HepG2 (cell line): Measurements from ENCODE around the gene BACH1. TPM values are rescaled to one million over a fixed set of nuclear protein-coding genes. Genes with fewer than 3 reads are reported as not detected.

ENCODE experiments used
- CREB1 ChIP-seq, 2 experiments: fragments of 450-650 bp in 1 of 2; IDR thresholded peaks; 2 replicates each; pipeline ENCODE4 v1.6.1; 2016 to 2017; ENCODE audit warnings: control low read depth in 1 of 2, mild to moderate bottlenecking in 1 of 2, missing compliant biosample characterization in 1 of 2, missing genetic modification characterization in 1 of 2
- E2F5 ChIP-seq: sonication (generic); formaldehyde crosslinking; conservative IDR thresholded peaks from 2 replicates; pipeline ENCODE4 v1.4.0; 2020; ENCODE audit warnings: missing genetic modification reagents
- GFI1 ChIP-seq: sonication (generic); formaldehyde crosslinking; IDR thresholded peaks from 2 replicates; pipeline ENCODE4 v1.5.0; 2020; ENCODE audit warnings: missing genetic modification reagents, mild to moderate bottlenecking, borderline replicate concordance
- MAF1 ChIP-seq: sonication (generic); formaldehyde crosslinking; IDR thresholded peaks from 2 replicates; pipeline ENCODE4 v1.5.0; 2020; ENCODE audit warnings: missing genetic modification reagents, borderline replicate concordance
- MBNL3 ChIP-seq: fragments of 250-450 bp; sonication (Bioruptor Pico); conservative IDR thresholded peaks from 2 replicates; pipeline ENCODE4 v1.8.0; 2022; ENCODE audit warnings: mild to moderate bottlenecking, inconsistent platforms
- PHF20 ChIP-seq: sonication (generic); formaldehyde crosslinking; IDR thresholded peaks from 2 replicates; pipeline ENCODE4 v1.5.0; 2020; ENCODE audit warnings: mild to moderate bottlenecking, missing genetic modification reagents
- RFX1 ChIP-seq: fragments of 450-650 bp; IDR thresholded peaks from 2 replicates; pipeline ENCODE4 v1.6.1; 2017
- RXRB ChIP-seq: IDR thresholded peaks from 2 replicates; pipeline ENCODE4 v1.6.1; 2016; ENCODE audit warnings: borderline replicate concordance, missing genetic modification reagents, missing compliant biosample characterization
- SNAPC4 ChIP-seq: sonication (generic); formaldehyde crosslinking; IDR thresholded peaks from 2 replicates; pipeline ENCODE4 v1.4.0; 2020; ENCODE audit warnings: mild to moderate bottlenecking, missing genetic modification reagents
- SRSF1 ChIP-seq: fragments of 200-400 bp; formaldehyde crosslinking; optimal IDR thresholded peaks from 2 replicates; pipeline ENCODE3; 2017; ENCODE audit warnings: mild to moderate bottlenecking, low read depth, low read length, moderate library complexity
- TFAP4 ChIP-seq: sonication (generic); IDR thresholded peaks from 2 replicates; pipeline ENCODE4 v1.6.1; 2016; ENCODE audit warnings: low read depth, borderline replicate concordance
- ZBTB26 ChIP-seq: IDR thresholded peaks from 2 replicates; pipeline ENCODE4 v1.6.1; 2016; ENCODE audit warnings: missing compliant biosample characterization, missing genetic modification reagents, borderline replicate concordance
- ZBTB42 ChIP-seq: sonication (generic); formaldehyde crosslinking; IDR thresholded peaks from 2 replicates; pipeline ENCODE4 v1.5.0; 2020; ENCODE audit warnings: mild to moderate bottlenecking, missing genetic modification reagents
- ZFP62 ChIP-seq: sonication (generic); formaldehyde crosslinking; IDR thresholded peaks from 2 replicates; pipeline ENCODE4 v1.4.0; 2020; ENCODE audit warnings: missing genetic modification reagents
- ZNF12 ChIP-seq: sonication (generic); formaldehyde crosslinking; IDR thresholded peaks from 2 replicates; pipeline ENCODE4 v1.5.0; 2020; ENCODE audit warnings: missing genetic modification reagents
- ZNF282 ChIP-seq: fragments of 450-650 bp; IDR thresholded peaks from 2 replicates; pipeline ENCODE4 v1.6.1; 2018; ENCODE audit not compliant: partially characterized antibody
- ZNF496 ChIP-seq: sonication (generic); formaldehyde crosslinking; IDR thresholded peaks from 2 replicates; pipeline ENCODE4 v1.8.1; 2023; ENCODE audit warnings: mild to moderate bottlenecking, moderate library complexity, missing genetic modification reagents; ENCODE audit not compliant: insufficient replicate concordance
- ZNF879 ChIP-seq: sonication (generic); formaldehyde crosslinking; IDR thresholded peaks from 2 replicates; pipeline ENCODE4 v1.8.1; 2023; ENCODE audit warnings: missing genetic modification reagents
- ZUFSP ChIP-seq: sonication (generic); formaldehyde crosslinking; IDR thresholded peaks from 2 replicates; pipeline ENCODE4 v1.9.0; 2021; ENCODE audit warnings: missing genetic modification reagents, mild to moderate bottlenecking, borderline replicate concordance
- polyA plus RNA-seq, 8 experiments: library from polyadenylated mRNA; depleted of rRNA in 3 of 8; stranded (reverse) in 7 of 8; unstranded in 1 of 8; fragments of >200 nt; fragmentation: Illumina TruSeq in 4 of 8; extraction: Trizol in 4 of 8; gene quantifications; 2 replicates each; pipeline versions ENCODE4 v1.2.1 to v1.2.3, GENCODE V29; 2011 to 2016; ENCODE audit warnings: low read depth in 4 of 8, missing spikeins in 1 of 8, mixed read lengths in 1 of 8; ENCODE audit not compliant: insufficient read depth in 1 of 8
- total RNA-seq, 5 experiments: library from RNA; depleted of rRNA; stranded (reverse); fragments of >200 nt; fragmentation: Illumina TruSeq; extraction: Trizol; gene quantifications; 2 replicates each; pipeline ENCODE4 v1.2.3, GENCODE V29; 2016; ENCODE audit warnings: low read depth in 1 of 5

The BACH1 gene
- total and polyA plus RNA-seq, 2 of the 13 experiments (the other 11 are each of a cell fraction or from before 2014, with no cell fraction given): 16.5 to 51.7 TPM

- TF ChIP-seq PHF20 (CRISPR knock-in tag) (no peak), RFX1 (no peak), ZNF879 (no peak), CREB1 (IDR thresholded peaks at IDR 0.05) (no peak), CREB1 (CRISPR knock-in tag; IDR thresholded peaks at IDR 0.05) (no peak), ZBTB26 (CRISPR knock-in tag) (0 out of 2 replicates have a peak, but pooled peaks have one; percentile 46), TFAP4 (peak; percentile 47; the same call in 1 of the 2 replicates), ZBTB42 (no peak), MAF1 (no peak), RXRB (CRISPR knock-in tag) (peak; percentile 7; the same call in 1 of the 2 replicates), MBNL3 (CRISPR knock-in tag) (no peak), ZNF12 (CRISPR knock-in tag) (no peak), ZFP62 (CRISPR knock-in tag) (no peak), E2F5 (CRISPR knock-in tag) (no peak), ZUFSP (CRISPR knock-in tag) (no peak), ZNF282 (no peak), GFI1 (CRISPR knock-in tag) (0 out of 2 replicates have a peak, but pooled peaks have one; percentile 36), ZNF496 (CRISPR knock-in tag) (no peak), SNAPC4 (CRISPR knock-in tag) (0 out of 2 replicates have a peak, but pooled peaks have one; percentile 39), SRSF1 (no peak)
These were observed 559 bp downstream of the BACH1 start (continued) for GRCh38 chr21:29299046-29299915.
